LoVo (cell line): ENCODE results near the gene OR9I1.

Source experiments
- DNase-seq: peaks from one replicate; pipeline ENCODE4 v3.0.0-alpha.2; 2016; ENCODE audit warnings: low spot score

Gene OR9I1, protein sequence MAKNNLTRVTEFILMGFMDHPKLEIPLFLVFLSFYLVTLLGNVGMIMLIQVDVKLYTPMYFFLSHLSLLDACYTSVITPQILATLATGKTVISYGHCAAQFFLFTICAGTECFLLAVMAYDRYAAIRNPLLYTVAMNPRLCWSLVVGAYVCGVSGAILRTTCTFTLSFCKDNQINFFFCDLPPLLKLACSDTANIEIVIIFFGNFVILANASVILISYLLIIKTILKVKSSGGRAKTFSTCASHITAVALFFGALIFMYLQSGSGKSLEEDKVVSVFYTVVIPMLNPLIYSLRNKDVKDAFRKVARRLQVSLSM

DNA sequence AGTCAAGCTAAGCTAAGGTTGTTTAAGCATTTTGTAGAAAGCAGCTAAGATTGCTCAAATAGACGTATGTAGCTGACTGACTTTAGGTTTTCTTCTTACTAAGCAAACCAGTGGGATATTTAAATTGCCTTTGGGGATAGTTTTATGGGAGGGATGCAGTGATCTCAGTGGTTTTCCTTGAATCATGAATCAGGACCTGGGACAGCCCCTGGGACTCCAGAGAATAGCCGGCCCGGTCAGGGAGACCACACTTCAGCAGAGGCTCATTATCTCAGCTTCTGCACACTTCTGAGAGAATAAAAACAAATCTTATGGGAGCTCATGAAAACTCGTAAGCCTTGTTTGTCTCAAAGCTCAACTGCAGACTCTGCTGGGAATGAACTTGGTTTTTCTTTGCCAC, at the start of gene OR9I1:
TSS of gene OR9I1 (minus strand) at position 62 of the 400 bp plus-strand sequence. CDS start 6,086 bp downstream, outside the sequence.
- no peak for DNase-seq

DNA sequence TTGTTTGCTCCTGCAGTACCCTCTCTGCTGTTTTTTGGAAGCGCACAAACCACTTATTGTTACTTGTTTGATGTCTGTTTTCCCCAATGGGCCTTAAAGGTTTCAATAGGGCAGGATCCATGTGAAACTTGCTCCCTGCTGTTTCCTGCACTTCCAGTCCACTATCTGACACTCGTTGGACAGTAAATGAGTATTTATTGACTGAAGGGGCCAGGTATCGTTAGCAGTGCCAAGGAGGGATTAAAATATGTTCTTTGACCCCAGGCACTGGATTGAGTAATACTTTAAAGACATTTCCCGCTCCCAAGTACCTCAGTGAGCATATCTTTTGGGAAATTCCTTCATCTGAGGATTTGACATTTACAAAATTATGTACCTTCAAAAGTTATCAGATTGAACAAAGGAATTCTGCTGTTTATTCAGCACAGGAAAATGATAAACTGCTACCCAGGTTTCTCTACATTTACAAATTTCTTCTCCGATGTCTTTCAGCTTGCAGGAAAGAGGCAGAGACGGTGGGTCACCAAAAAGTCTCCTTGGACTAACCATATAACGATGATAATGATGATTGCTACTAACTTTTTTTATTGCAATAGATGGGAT, 40.3 kb upstream of the OR9I1 start:
- peak; percentile 34 for DNase-seq

DNA sequence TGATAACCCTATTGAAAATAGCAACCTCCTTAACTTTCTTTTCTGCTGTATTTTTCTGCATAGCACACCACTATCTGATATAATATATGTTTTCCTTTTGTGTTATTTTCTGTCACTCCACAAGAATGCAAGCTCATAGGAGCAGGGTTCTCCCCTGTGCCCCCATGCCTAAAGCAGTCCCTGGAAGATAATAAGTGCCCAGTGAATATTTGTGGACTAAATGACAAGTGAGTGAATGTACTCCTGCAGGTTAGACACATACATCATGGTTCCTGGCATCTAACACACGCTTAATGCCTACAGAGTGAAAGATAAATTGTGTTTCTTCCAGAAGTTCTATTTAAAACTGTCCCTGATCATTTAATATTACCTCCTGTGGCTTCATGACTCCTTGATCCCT, 39.7 kb upstream of the OR9I1 start:
- no peak for DNase-seq

DNA sequence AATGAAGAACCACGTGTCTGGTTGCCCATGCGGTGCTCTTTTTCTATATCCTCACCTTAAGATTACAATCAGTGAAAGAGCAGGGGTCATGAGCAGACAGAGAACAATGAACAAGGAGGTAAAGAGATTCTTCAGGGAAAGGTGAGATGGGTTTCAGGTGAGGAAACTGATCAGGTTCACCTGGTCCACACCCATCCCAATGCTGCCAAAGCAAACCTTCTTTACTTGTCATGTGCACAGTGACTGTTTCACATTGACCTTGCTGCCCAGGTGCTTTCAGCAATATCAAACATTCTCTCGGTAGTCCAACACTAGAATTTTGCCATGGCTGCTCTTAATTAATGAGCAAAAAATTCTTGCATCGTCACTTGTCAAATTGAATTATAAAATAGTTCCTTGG, 39.1 kb upstream of the OR9I1 start:
- DNase-seq, result no peak

DNA sequence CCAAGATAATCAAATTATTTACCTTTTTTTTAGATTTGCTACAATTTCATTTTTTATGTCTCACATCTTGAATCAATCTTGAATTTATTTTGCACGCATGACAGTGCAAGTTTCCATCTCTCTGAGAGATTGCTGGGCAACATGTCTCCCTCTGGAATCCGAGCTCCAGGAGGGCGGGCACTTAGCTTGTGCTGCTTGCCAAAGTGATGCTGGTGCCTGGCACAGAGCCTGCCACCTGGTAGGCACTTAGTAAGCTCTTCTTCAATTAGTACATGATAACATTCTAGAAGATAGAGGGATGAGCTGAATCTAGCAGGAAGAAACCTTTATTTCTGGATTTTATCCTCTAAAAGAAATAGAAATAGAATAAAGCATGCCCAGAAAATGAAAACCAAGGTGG, 27.5 kb upstream of the OR9I1 start:
- DNase-seq, result no peak

DNA sequence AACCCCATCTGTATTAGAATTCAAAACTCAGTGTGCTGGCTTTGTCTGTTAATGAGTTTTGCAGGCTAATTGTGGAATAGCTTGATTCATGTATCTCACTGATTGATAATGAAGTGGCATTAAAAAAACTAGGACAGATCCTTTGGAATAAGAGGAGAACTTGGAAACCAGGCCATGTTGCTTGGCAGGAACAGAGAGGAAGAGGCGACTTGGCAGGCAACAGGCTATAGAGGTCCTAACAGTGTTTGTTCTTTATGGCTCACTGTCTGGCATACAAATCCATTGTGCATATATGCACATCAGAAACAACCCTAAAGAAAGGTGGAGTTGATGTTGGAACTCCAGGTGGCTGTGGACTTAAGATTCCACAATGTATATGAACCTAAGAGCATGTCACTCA, 17.4 kb upstream of the OR9I1 start:
- DNase-seq, result no peak

DNA sequence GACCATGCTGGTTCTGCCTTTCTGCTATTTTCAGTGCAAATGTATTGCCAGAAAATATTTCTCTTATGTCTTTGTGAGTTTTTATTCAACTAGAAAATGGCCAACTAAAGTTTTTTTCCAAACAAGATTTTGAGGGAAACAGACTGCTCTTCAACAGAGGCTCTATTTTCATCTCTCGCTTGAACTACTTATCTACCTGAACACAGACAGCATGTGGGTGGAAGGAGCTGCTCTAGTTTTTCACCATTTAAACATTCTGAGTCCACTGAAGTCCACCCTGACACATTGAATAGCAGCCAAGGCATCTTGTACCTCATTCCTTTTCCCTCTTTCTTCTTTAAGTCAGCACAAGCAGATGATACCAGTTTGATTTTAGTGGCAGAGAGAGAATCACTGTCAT, 9.8 kb upstream of the OR9I1 start:
- no peak for DNase-seq

DNA sequence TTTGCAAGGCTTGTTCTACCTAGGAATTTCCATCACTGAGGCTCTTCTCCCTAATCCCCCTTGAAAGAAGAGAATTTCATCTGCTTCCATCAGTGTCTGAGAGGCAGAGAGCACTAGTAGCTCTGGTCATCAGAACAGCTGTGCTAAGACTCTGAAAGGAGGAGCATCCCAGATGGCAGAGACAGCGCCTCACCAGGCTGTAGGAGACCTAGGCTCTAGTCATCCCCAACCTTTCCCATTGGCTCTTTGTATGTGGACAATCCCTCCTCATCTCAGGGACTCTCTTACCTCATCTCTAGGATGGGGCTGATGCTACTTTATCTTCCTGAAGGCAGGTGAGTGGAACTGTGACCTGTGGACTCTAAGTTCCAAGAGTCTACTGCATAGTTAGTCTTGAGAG, 8.8 kb upstream of the OR9I1 start:
- no peak for DNase-seq

DNA sequence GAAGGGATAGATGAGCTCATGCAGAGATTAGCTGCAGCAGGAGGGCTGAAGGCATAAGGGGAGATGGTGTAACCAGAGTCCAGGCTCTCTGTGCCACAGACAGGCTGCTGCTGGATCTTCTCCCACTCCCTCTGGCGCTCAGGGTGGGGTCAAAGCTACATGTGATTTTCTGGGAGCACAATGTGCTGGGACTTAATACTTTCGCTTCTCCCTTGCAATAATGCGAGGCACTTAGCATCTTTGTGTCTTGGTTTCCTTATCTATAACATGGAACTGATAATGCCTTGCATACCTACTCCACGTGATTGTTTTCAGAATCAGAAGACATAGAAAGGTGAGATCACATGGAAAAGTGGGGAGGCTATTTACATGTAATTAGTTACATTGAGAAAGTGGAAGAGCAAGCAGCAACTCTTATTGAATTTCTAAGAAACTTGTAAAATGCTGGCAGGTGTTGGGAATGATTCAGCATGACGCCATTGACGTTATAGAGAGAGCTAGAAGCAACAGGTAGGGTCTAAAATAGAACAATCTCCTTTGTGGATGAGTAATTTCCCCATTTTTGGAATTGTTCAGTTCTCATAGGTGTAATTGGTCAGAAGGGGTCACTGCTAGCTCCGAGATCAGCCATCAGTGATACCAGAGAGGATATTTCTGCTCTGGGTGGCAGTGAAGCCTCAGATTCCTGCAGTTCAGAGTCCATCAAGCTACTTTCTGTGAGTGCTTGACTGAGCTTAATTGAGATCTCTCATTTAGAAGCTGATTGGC, 8.2 kb upstream of the OR9I1 start:
- DNase-seq, result no peak

DNA sequence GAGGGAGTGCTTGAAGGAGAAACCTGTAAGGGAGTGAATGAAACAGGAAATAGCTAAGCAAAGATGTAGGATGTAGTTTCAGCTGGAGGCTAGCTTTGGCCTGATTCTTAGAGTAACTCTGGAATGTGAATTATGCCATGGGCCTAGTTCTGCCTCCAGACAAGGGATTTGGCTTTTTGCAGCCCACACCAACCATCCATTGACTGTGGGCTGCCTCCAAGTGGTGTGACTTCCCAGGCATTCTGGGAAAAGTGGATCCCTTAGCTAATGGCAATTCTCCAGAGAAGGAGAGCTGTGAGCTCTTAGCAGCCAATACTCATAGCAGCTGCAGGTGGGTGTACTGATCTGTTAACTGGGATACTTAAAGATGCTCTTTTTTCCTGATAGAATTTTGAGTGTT, 2.0 kb upstream of the OR9I1 start:
- DNase-seq, result no peak

DNA sequence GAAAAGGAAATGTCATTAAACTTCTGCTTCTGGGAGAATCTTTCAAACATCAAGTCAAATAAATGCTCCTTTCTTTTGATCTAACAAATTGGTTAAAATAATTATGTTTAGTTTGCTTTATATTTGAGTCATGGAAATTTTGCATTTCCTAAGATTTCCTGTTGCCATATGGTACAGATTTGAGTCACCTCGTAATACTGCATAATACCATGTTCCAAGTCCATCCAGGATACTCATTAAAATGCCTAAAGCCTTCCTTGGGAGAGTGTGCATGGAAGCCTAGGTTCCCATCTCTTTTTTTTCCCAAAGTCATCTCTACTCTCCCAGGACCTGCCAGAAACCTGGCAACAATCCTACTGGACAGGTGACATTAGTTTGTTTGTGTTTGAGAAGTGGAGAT, 4.2 kb downstream of the OR9I1 start:
- DNase-seq, result no peak

DNA sequence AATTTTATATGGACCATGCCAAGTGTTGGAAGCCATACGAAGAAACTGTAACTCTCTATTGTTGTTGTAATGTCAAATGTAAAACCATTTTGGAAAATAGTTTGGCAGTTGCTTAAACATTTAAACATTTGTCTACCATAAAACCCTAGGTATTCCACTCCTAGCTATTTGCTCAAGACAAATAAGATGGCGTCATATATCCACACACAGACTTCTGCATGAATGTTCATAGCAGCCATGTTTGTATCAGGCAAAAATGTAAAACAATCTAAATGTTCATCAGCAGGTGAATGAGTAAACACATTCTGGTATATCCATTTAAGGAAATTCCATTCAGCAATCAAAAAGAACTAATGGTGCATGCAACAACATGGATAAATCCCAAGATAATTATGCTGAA, 27.9 kb downstream of the OR9I1 start:
- DNase-seq, result no peak

DNA sequence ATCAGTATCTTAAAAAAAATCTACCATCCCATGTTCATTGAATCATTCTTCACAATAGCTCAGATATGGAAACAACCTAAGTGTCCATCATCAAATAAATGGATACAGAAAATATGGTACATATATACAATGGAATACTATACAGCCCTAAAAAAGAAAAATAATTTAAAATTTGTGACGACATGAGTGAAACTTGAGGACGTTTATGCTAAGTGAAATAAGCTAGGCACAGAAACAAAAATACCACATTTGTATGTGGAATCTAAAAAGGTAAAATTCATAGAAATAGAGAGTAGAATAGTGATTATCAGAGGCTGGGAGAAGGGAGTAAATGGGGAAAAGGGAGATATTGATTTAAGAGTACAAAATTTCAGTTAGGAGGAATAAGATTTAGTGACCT, 38.8 kb downstream of the OR9I1 start:
- DNase-seq, result no peak

DNA sequence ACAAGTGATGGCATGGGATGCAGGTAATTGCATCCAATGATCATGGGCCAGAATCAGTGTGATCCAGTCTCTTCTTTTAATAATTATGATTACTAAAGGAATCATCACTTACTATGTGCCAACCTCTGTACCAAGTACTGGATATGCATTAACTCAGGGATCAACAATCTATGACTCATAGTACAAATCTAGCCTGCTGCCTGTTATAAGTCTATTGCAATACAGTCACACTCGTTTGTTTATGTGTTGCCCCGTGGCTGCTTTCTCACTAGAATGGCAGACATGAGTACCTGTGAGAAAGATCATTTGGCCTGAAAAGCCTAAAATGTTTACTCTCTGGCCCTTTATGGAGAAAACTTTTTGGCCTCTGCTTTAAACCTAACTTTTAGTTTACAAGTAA, 49.5 kb downstream of the OR9I1 start:
- DNase-seq, result no peak

DNA sequence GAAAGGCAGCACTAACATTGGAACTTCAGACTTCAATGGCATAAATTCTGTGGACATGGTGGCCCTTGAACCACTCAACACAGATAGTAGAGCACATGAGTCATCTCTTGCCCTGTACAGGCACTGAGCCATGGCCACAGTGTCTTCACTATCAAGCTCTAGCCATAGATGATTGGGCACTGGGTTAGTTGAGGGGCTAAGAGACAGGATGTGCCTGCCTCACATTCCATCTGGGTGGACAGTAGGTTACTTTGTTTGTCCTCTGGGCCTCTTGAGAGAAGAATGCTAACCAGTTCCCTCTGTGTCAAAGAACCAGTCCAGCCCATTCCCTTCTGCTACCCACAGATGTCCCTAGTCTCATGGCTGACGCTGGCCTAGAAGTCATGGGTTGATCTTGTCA, 54.7 kb downstream of the OR9I1 start:
- no peak for DNase-seq

DNA sequence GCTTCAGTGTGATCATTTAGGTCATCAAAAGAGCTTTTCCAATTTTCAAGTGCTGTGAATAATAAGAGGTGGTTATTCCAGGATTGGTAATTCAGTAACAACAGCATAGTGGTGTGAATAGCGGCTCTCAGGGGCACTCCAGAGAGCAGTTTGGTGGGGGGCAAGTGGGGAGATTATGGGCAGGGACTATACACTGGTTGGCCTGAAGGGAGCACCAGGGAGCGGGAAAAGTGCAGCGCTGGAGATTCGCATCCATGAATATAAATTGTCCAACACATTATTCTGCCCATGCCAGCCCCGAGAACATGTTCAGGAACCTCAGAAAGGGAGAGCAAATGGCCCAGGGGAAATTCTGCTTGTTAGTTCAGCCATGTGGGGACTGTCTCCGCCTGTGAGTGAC, 56.7 kb downstream of the OR9I1 start:
- no peak for DNase-seq

DNA sequence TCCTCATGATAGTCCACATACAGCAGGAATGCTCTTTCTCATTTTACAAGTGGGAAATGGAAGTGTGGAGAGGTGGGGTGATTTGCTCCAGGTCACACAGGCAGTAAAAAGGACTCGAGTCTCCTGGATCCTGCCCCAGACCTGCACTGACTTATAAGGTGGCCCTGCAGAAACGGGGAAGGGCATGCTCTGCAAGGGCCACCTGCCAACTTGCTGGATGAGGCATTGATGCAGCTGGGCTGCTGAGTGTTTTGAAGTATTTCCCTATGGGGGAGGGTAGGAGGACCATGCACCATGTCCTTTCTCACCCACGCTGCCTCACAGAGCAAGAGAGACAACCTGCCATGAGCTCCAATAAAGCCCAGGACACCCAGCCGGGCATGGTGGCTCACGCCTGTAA, 57.6 kb downstream of the OR9I1 start:
- DNase-seq, result no peak
